Ovary (tissue), 9 donors: ENCODE measurements around the gene C2CD3. TPM values are rescaled to one million over a fixed set of nuclear protein-coding genes. Genes with fewer than 3 reads are reported as not detected.
A peak's percentile ranks its signal among the peaks of the same experiment; 100 is the strongest.
"Not testable (repeated sequence)": the region's sequence is repeated elsewhere in the genome, so short reads cannot be mapped to it uniquely, and the experiment has no call there.

Source experiments
- DNase-seq, 5 donors: peaks; one replicate each; pipeline ENCODE4 v3.0.0-alpha.2; 2019 to 2020
- H3K27ac ChIP-seq, 2 donors: fragments of 200-600 bp; one replicate each; pipeline versions ENCODE4 v1.5.1 to v1.8.0; 2019 to 2022
- H3K27me3 ChIP-seq: fragments of 200-600 bp; one replicate; pipeline ENCODE4 v1.8.0; 2022
- H3K36me3 ChIP-seq: fragments of 200-600 bp; sonication (generic); one replicate; pipeline ENCODE4 v1.5.1; 2019
- H3K4me1 ChIP-seq: one replicate; pipeline ENCODE4 v1.8.1; 2013; ENCODE audit warnings: mild to moderate bottlenecking, moderate library complexity; ENCODE audit not compliant: insufficient read depth
- H3K4me3 ChIP-seq: fragments of 200-600 bp; sonication (generic); one replicate; pipeline ENCODE4 v1.5.1; 2017
- H3K9me3 ChIP-seq, 2 donors: fragments of 200-600 bp in 1 of 2; sonication (generic) in 1 of 2; one replicate each; pipeline versions ENCODE4 v1.5.1 to v1.8.1; 2013 to 2019; ENCODE audit warnings: mild to moderate bottlenecking in 1 of 2, moderate library complexity in 1 of 2
- EP300 ChIP-seq: sonication (generic); formaldehyde crosslinking; IDR thresholded peaks from one replicate; pipeline ENCODE4 v1.6.1; 2017; ENCODE audit warnings: antibody characterized with exemption
- POLR2A ChIP-seq: fragments of 450-650 bp; IDR thresholded peaks from one replicate; pipeline ENCODE4 v1.6.1; 2017; ENCODE audit warnings: antibody characterized with exemption, mild to moderate bottlenecking, moderate library complexity
- WGBS, 3 donors: extraction: QIAGEN DNeasy Blood & Tissue Kit in 1 of 3; methylation state at CpG; one replicate each; pipeline versions ENCODE4 v1.1.5 to v1.1.7; 2013 to 2017; 5-methylcytosine and 5-hydroxymethylcytosine counted together
- intact Hi-C, 4 donors: fragments of 100-400 bp; cut with DNase I; formaldehyde crosslinking; loops; one replicate each; pipeline versions ENCODE4 v1.11.0 to v1.15.1; 2022 to 2023
- polyA plus RNA-seq, 2 donors: library from polyadenylated mRNA; stranded (reverse); fragments of 200-250 nt in 1 of 2; fragments of 350-450 nt in 1 of 2; fragmentation: Illumina TruSeq in 1 of 2; extraction: RNeasy Lipid Tissue Mini Kit (QIAGEN cat#74804) in 1 of 2; gene quantifications; one replicate each; pipeline ENCODE4 v1.2.3, GENCODE V29; 2013 to 2014
- total RNA-seq, 7 donors: library from RNA; depleted of rRNA in 2 of 7; stranded (reverse); fragments of >200 nt in 2 of 7; fragmentation: NEBNext Ultra II Directional in 3 of 7; extraction: Animal tissue kit (Norgen Biotek cat#: 25700) in 3 of 7; gene quantifications; one replicate each; pipeline versions ENCODE4 v1.1.0 to v1.2.4, GENCODE V29; 2016 to 2023
- TF ChIP-seq, protein P1 (sequence below), 3 donors: fragments of 450-650 bp in 2 of 3; fragments of 200-600 bp in 1 of 3; IDR thresholded peaks; one replicate each; pipeline versions ENCODE4 v1.5.1 to v1.8.0; 2016 to 2022; ENCODE audit warnings: antibody characterized with exemption in 3 of 3, mild to moderate bottlenecking in 1 of 3
- donor health status: DM: no; HTN: no; CAD: no; lungs with moderate emphysema.
- donor health status: DM: no; HTN: no; CAD: no.
- donor health status: Bipolar disorder and iron deficiency.
- donor health status: DM: yes; HTN: yes; CAD: no.
- donor health status: DM: no; HTN: no; CAD: no.
- donor health status: DM: yes; HTN: yes; CAD: no.

The C2CD3 gene
- total and polyA plus RNA-seq, 9 donors = 9.3 to 33.5 (median 17.5) TPM

DNA sequence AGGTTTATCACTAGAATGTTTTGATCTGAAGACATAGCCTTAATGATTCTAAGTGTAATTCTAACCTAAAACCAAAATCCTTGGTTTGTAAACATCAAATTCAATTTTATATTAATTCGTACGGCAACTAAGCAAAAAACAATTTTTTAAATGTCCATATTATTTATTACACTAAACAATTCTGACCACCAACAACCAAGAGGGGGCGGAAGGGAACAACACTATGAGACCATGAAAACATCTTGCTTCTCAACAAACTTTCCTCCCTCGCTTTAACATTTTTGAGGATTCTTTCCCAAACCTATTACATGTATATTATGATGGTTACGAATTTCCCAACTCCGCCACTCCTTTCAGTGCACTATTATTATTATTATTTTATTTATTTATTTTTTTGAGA, 181.6 kb downstream of the C2CD3 start:
- no peak for TF ChIP-seq POLR2A
- TF ChIP-seq, protein P1, sequence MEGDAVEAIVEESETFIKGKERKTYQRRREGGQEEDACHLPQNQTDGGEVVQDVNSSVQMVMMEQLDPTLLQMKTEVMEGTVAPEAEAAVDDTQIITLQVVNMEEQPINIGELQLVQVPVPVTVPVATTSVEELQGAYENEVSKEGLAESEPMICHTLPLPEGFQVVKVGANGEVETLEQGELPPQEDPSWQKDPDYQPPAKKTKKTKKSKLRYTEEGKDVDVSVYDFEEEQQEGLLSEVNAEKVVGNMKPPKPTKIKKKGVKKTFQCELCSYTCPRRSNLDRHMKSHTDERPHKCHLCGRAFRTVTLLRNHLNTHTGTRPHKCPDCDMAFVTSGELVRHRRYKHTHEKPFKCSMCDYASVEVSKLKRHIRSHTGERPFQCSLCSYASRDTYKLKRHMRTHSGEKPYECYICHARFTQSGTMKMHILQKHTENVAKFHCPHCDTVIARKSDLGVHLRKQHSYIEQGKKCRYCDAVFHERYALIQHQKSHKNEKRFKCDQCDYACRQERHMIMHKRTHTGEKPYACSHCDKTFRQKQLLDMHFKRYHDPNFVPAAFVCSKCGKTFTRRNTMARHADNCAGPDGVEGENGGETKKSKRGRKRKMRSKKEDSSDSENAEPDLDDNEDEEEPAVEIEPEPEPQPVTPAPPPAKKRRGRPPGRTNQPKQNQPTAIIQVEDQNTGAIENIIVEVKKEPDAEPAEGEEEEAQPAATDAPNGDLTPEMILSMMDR (IDR thresholded peaks at IDR 0.05) = no peak
- TF ChIP-seq EP300 = no peak
- no peaks in the 10 kb centered on the region for H3K9me3 ChIP-seq
- no peak overlapping the region for H3K4me3 ChIP-seq
- H3K36me3 ChIP-seq = no peaks in the 10 kb centered on the region
- 85 to 88% (median 86%) methylated on average over 6 of the region's 6 CpGs for WGBS, 3 donors
- DNase-seq = no peak
- no peak overlapping the region for H3K27ac ChIP-seq
- intact Hi-C loops = no loop called here
- no peaks in the 10 kb centered on the region for H3K27me3 ChIP-seq
- H3K4me1 ChIP-seq = no peaks in the 10 kb centered on the region

DNA sequence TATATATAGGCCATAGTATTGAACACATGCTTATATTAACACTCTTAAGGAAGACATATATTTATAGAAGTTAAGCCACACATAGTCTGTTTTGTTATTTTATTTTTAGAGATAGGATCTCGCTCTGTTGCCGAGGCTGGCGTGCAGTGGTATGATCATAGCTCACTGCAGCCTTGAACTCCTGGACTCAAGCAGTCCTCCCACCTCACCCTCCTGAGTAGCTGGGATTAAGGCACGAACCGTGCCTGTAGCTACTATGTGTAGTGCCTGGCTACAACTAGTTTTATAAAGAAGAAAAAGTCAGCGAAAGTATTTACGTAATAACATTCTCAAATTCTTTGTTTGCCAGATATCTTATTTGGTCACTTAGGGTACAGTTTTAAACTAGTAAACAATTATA, 182.6 kb downstream of the C2CD3 start:
- WGBS, 3 donors = 37 to 60% (median 45%) methylated on average over 7 of the region's 7 CpGs

DNA sequence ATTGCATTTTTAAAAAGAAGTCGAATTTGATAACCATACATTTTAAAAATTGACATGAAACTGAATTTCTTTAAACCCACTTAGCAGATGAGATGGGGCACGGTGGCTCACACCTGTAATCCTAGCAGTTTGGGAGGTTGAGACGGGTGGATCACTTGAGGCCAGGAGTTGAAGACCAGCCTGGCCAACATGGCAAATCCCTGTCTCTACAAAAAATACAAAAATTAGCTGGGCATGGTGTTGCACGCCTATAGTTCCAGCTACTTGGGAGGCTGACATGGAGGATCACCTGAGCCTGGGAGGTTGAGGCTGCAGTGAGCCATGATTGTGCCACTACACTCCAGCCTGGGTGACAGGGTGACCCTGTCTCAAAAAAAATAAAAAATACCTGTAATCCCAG, 185.1 kb downstream of the C2CD3 start:
- H3K4me3 ChIP-seq, intact Hi-C loops, H3K27me3 ChIP-seq, H3K27ac ChIP-seq, DNase-seq, H3K4me1 ChIP-seq, H3K36me3 ChIP-seq, H3K9me3 ChIP-seq: not testable (repeated sequence)
- WGBS, 3 donors = 87 to 93% (median 89%) methylated on average over 4 of the region's 4 CpGs

More for the DNA sequence above, 182.6 kb downstream of the C2CD3 start:
- Histone ChIP-seq H3K36me3 (no peaks in the 10 kb centered on the region), H3K4me1 (no peaks in the 10 kb centered on the region), H3K9me3 (no peaks in the 10 kb centered on the region), H3K27me3 (no peaks in the 10 kb centered on the region), H3K4me3 (no peak overlapping the region), H3K27ac (no peak overlapping the region)
- DNase-seq = no peak
- no peak for TF ChIP-seq POLR2A
- TF ChIP-seq EP300 = no peak
- TF ChIP-seq, protein P1 (IDR thresholded peaks at IDR 0.05) = no peak
- intact Hi-C loops = no loop called here

DNA sequence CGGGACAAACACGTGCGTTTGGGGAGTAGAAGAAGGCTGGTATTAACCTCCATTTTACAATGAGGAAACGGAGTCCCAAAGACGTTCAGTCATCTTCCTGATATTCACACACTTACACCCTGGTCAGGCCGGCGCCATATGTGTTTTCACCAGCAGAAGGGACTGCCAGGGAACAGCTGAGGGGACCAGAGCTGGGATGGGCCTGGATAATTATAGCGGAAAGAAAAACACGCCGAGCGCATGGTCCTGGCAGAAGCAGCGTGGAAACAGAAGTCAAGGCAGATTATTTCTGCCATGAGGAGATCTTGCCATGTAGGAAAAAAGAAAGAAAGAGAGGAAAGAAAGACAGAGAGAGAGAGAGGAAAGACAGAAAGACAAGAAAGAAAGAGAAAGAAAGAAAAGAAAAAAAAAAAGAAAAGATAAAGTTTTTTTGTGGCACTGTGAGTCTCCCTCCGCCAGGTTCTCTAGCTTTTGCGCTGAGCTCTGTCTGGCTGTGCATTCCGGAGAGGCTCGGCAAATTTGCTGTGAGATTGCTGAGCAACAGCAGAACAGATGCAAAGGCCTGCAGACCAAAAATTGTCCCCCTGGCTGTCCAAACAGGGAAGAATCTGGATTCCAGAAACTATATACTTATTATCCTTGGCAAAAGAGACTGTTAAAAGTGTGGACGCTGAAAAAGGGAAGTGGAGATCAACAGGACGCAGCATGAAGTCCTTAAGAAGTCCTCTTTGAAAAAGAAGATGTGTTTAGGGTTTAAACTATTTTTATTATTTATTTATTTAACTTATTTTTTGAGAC, 186.9 kb downstream of the C2CD3 start:
- Histone ChIP-seq H3K27ac (peak overlapping the region in 1 of 2 donors; percentile 23), H3K4me1 (no peaks in the 10 kb centered on the region), H3K27me3 (no peaks in the 10 kb centered on the region), H3K36me3 (no peaks in the 10 kb centered on the region), H3K9me3 (no peaks in the 10 kb centered on the region), H3K4me3 (peak overlapping the region; percentile 36)
- intact Hi-C loops = no loop called here
- DNase-seq = no peak
- TF ChIP-seq EP300 (no peak), POLR2A (no peak)
- TF ChIP-seq, protein P1 (IDR thresholded peaks at IDR 0.05) = no peak
- WGBS, 3 donors = 50 to 56% (median 53%) methylated on average over 18 of the region's 18 CpGs

DNA sequence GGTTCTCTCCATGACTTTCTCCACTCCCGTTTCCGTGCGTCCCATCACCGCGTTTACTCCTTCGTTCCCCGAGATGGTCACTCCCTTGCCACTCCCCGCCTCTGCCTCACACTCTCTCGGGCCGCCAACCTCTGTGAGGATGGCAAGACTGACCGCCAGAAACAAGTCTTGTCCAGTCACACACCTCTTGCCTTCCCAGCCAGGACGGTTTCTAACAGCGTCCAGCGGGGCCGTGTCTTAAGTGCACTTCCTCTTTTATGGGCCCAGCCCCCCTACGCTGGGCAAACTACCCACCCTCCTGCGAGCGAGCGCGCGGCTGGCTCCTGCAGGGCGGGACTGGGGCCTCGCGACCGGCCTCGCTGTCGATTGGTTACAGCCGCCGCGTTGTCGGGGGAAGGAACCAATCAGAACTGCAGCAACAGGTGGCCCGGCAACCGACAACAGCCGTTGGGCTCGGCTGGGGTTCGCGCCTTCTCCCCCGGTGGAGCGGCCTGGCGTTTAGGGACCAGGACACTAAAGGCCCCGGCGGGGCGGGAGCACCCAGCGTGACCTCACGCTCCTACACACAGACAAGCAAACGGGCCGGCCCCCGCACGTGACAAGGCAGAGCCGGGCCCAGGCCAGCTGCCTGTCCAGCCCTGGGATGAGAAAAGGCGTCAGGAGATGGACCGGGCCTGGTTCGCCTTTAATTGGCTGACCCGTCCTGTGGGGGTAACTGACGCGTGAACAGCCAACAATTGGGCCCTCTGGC, 187.6 kb downstream of the C2CD3 start:
- TF ChIP-seq EP300 = no peak
- TF ChIP-seq, protein P1 (IDR thresholded peaks at IDR 0.05) = no peak
- TF ChIP-seq POLR2A = peak; percentile 16
- Histone ChIP-seq H3K4me1 (no peaks in the 10 kb centered on the region), H3K9me3 (no peaks in the 10 kb centered on the region), H3K27me3 (no peaks in the 10 kb centered on the region), H3K36me3 (no peaks in the 10 kb centered on the region), H3K4me3 (peak overlapping the region; percentile 36), H3K27ac (peak overlapping the region in 1 of 2 donors; percentile 58)
- DNase-seq = peak; percentile 77 to 85 (median 81)
- intact Hi-C loops = no loop called here
- WGBS, 3 donors = 1% methylated on average over 55 to 56 of the region's 56 CpGs
